GM12891 (cell line): Measurements from ENCODE around the gene GPR15.
"Not testable (repeated sequence)": the region's sequence is repeated elsewhere in the genome, so short reads cannot be mapped to it uniquely, and the experiment has no call there.

Experiments
- DNase-seq: peaks from one replicate; pipeline ENCODE4 v3.0.0; 2011; ENCODE audit warnings: low spot score; ENCODE audit not compliant: insufficient read length
- FAIRE-seq: peaks from 2 replicates; lab custom pipeline; 2011; peaks lifted over from hg19 to GRCh38; lab: Jason Lieb, UNC
- PAX5 ChIP-seq: IDR thresholded peaks from 2 replicates; pipeline ENCODE4 v1.6.1; 2011; ENCODE audit warnings: low read length, moderate library complexity, mild to moderate bottlenecking; ENCODE audit not compliant: insufficient read depth, severe bottlenecking
- POLR2A ChIP-seq: IDR thresholded peaks from 2 replicates; pipeline ENCODE4 v1.6.1; 2011; ENCODE audit warnings: low read depth, low read length, control low read depth
- POLR2AphosphoS5 ChIP-seq: IDR thresholded peaks from 2 replicates; pipeline ENCODE4 v1.6.1; 2011; ENCODE audit warnings: low read depth, low read length, control low read depth
- POU2F2 ChIP-seq: IDR thresholded peaks from 2 replicates; pipeline ENCODE4 v1.6.1; 2011; ENCODE audit warnings: low read depth, mild to moderate bottlenecking, control low read depth, low read length, moderate library complexity
- SPI1 ChIP-seq: IDR thresholded peaks from 2 replicates; pipeline ENCODE4 v1.6.1; 2011; ENCODE audit warnings: low read depth, low read length, control low read depth
- TAF1 ChIP-seq: IDR thresholded peaks from 2 replicates; pipeline ENCODE4 v1.6.1; 2011; ENCODE audit warnings: low read depth, low read length, control low read depth

GPR15 gene

GRCh38 chr3:98555025-98555379 is 23.2 kb downstream of the GPR15 start:
- FAIRE-seq = no peak
- DNase-seq = no peak
- TF ChIP-seq SPI1 (no peak), POLR2A (0 out of 2 replicates have a peak, but pooled peaks have one; percentile 31)

GRCh38 chr3:98556164-98557130 is 24.7 kb downstream of the GPR15 start:
- peak; percentile 94 for TF ChIP-seq POU2F2
- peak; percentile 12 for TF ChIP-seq PAX5
- TF ChIP-seq SPI1 = no peak
- peak; percentile 72; the same call in 1 of the 2 replicates for TF ChIP-seq POLR2AphosphoS5
- peak; percentile 61 for TF ChIP-seq POLR2A
- peak; percentile 48 for TF ChIP-seq TAF1
- FAIRE-seq = peak; percentile 88
- no peak for DNase-seq

- no peak for DNase-seq
- TF ChIP-seq TAF1 (no peak; the same call in 1 of the 2 replicates), POLR2A (peak; percentile 71), SPI1 (no peak), POU2F2 (no peak), POLR2AphosphoS5 (peak; percentile 50; the same call in 1 of the 2 replicates), PAX5 (no peak)
- peak; percentile 94 for FAIRE-seq
These were observed 25.7 kb downstream of the GPR15 start for GRCh38 chr3:98557324-98558010.

GRCh38 chr3:98558100-98558827 is 26.5 kb downstream of the GPR15 start:
- DNase-seq = no peak
- FAIRE-seq = peak; percentile 64
- TF ChIP-seq TAF1 = no peak
- no peak for TF ChIP-seq PAX5
- TF ChIP-seq POLR2A = no peak
- no peak for TF ChIP-seq SPI1
- no peak for TF ChIP-seq POU2F2
- TF ChIP-seq POLR2AphosphoS5 = no peak; the same call in 1 of the 2 replicates

- DNase-seq = not testable (repeated sequence)
- FAIRE-seq = peak; percentile 69
These were observed 28.0 kb downstream of the GPR15 start for GRCh38 chr3:98559769-98560168.

GRCh38 chr3:98560911-98561310 is 29.1 kb downstream of the GPR15 start:
- FAIRE-seq (peak; percentile 86), DNase-seq (no peak)
- TF ChIP-seq SPI1 (no peak), POLR2AphosphoS5 (peak; percentile 87), POU2F2 (0 out of 2 replicates have a peak, but pooled peaks have one; percentile 24), TAF1 (peak; percentile 78; the same call in 1 of the 2 replicates), POLR2A (peak; percentile 77; the same call in 1 of the 2 replicates), PAX5 (no peak)

- DNase-seq (no peak), FAIRE-seq (peak; percentile 90)
These were observed 30.1 kb downstream of the GPR15 start for GRCh38 chr3:98561727-98562521.

GRCh38 chr3:98563661-98564281 is 32.0 kb downstream of the GPR15 start:
- peak; percentile 74 for FAIRE-seq
- TF ChIP-seq POLR2A (no peak), POLR2AphosphoS5 (no peak; the same call in 1 of the 2 replicates), PAX5 (no peak), TAF1 (0 out of 2 replicates have a peak, but pooled peaks have one; percentile 39), SPI1 (peak; percentile 71)
- DNase-seq = no peak

More at GRCh38 chr3:98561727-98562521, 30.1 kb downstream of the GPR15 start:
- peak; percentile 85 for TF ChIP-seq POLR2AphosphoS5
- TF ChIP-seq POLR2A = peak; percentile 80
- TF ChIP-seq PAX5 = no peak
- TF ChIP-seq TAF1 = peak; percentile 63
- TF ChIP-seq SPI1 = peak; percentile 76
- peak; percentile 43; the same call in 1 of the 2 replicates for TF ChIP-seq POU2F2
